ENCODE data around the gene FASN.

Gene FASN

DNA sequence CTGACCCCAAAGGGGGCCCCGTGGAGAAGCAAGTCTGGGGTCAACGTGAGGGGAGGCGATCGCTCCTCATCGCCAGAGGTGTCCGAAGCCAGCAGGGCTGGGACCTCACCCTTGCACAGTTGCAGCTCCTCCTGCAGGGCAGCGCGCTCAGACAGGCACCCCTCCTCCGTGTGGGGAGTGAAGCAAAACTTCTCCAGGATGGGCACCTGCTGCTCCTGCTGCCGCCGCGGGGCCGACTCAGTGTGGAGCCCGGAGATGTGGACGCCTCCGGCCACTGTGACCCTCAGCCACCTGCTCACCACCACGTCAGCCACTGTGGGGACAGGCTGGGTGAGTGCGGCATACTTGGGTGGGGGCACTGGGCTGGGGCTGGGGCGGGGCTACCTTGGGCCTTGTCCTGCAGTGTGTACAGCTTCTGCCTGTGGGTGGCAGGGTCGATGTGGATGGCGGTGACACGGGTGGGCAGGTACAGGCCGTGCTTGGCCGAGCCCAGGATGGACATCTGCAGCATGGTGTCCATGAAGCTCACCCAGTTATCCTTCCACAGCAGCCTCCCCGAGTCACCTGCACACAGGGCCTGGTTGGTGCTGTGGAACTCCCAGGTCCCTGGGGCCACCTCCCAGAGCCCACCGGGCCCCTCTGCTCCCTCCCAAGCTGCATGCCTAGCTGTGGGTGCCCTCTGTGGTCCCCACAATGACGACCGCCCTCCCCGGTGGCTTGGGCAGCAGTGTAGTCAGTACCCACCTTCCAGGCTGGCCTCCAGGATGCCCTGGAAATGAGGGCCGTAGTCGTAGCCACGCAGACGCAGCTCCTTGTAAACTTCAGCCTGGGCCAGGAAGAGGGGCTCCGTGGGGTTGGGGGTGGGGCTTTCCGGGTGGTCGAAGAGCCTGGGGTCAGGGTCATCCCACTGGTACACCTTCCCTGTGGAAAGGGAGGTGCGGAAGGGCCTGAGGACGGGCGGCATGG, 10.8 kb downstream of the FASN start:
- Mint-ChIP-seq H3K4me3 (no peak overlapping the region), H3K9me3 (no peaks in the 10 kb centered on the region), H3K27me3 (no peaks in the 10 kb centered on the region), H3K4me1 (no peaks in the 10 kb centered on the region), H3K36me3 (ENCODE audit: insufficient read depth) (peaks cover 27% of the 10 kb centered on the region), H3K27ac (ENCODE audit: low read depth) (no peak overlapping the region)
- ATAC-seq (replicated peaks; ENCODE audit: extremely low read depth, poor library complexity, severe bottlenecking) = no peak
- DNase-seq (ENCODE audit: low spot score in 2 of 2) = no peak

DNA sequence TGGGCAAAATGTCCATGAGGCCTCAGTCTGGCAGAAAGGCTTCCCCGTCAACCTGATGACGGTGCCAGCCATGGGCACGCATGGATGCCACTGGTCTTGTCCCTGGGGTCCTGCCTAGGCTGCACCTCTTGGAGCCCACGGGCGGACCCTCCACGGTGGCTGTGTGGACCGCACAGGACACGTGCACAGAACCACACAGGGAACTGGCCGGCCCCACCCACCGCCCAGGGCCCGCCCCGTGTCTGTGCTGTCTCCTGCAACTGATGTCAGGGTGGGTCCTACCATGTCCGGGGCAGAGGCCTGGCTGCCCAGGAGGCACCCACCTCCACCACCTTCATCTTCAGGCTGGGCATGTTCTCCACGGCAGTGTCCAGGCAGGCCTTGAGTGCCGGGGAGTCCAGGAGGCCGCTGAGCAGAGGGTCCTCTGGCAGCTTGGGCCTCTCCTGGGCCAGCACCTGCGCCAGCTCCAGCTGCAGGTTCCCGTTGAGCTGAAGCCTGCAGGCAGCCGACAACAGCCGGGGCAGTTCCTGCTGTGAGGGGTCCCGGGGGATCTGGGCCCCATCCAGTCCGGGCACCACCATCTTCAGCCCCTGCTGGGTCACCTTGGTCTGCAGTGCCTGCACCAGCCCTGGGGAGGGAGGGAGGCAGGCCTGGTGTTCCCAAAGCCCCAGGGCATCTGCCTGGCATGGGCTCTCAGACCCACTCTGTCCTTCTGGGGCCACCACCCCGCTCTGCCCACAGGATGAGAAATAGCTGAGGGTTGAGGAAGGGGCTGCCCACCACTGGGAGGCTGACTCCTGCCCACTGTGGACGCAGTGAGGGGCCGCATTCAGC, 11.9 kb downstream of the FASN start:
- H3K4me3 Mint-ChIP-seq = no peak overlapping the region
- ATAC-seq (replicated peaks; ENCODE audit: extremely low read depth, poor library complexity, severe bottlenecking) (no peak), DNase-seq (ENCODE audit: low spot score in 2 of 2) (no peak)
- H3K27ac Mint-ChIP-seq (ENCODE audit: low read depth) = no peak overlapping the region
- H3K4me1 Mint-ChIP-seq = no peaks in the 10 kb centered on the region
- no peaks in the 10 kb centered on the region for H3K27me3 Mint-ChIP-seq
- H3K36me3 Mint-ChIP-seq (ENCODE audit: insufficient read depth) = peaks cover 25% of the 10 kb centered on the region
- no peaks in the 10 kb centered on the region for H3K9me3 Mint-ChIP-seq

DNA sequence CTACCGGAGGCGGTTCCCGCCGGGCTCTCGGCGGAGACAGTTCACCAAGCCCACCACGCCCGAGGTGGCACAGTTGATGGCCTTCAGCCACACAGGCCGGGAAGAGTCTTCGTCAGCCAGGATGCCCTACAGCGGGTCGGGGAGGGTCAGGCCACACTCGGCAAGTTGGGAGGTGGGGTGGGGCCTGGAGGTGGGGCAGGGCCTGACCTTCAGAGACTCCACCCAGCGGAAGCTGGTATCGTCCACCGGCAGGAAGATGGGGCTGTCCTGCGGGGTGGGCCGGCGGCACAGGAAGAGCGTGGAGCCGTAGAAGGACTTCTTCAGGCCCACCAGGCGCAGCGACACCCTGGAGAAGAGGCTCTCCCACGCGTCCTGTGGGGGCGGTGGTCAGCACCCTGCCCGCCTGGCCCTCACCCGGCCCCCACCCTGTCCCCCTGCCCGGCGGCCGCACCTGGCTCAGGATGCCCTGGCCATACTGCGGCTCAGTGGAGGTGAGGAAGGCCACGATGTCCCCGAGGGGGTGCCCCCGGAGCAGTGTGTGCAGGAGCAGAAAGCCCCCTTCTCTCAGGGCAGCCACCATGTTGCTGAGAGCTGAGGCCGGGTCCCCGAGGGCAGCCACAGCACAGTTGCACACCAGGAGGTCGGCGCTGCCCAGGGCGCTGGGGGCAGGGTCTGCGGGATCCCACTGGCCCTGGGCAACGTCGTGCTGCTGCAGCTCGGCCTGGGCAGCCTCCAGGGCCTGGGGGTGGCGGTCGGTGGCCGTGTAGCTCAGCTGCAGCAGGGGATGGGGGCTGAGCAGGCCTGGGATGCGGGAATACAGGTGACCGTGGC, 12.8 kb downstream of the FASN start:
- ATAC-seq (replicated peaks; ENCODE audit: extremely low read depth, poor library complexity, severe bottlenecking) = no peak
- peaks cover 30% of the 10 kb centered on the region for H3K36me3 Mint-ChIP-seq (ENCODE audit: insufficient read depth)

DNA sequence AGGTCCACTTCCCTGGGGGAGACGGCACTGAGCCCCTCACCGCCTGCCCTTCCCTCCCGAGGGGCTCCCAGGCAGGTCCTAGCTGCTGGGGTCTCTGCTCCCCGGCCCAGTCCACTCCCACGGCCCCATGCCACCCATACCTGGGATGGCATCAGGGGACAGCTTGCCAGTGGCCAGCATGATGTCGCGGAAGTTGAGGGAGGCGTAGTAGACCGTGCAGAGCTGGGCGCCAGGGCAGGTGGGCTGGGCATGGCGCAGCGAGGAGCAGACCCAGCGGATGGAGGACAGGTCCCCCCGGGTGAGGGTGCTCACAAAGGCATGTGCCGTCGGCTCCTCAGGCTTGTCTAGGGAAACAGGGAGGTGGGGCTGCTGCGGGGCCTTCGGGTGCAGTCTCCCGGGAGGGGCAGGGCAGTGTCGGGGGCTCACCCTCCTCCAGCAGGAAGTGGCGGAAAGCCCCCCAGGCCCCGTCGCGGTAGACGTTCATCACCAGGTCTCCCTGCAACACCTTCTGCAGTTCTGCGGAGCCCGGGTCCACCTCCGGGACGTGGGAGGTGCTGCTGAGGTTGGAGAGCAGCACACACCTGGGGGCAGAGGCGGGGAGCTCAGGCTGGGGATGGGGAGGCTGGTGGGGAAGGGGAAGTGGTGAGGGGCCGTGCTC, 13.5 kb downstream of the FASN start:
- no peaks in the 10 kb centered on the region for H3K27me3 Mint-ChIP-seq
- H3K4me1 Mint-ChIP-seq = no peaks in the 10 kb centered on the region
- peaks cover 27% of the 10 kb centered on the region for H3K36me3 Mint-ChIP-seq (ENCODE audit: insufficient read depth)
- DNase-seq (ENCODE audit: low spot score in 2 of 2) (no peak), ATAC-seq (replicated peaks; ENCODE audit: extremely low read depth, poor library complexity, severe bottlenecking) (no peak)
- no peak overlapping the region for H3K4me3 Mint-ChIP-seq
- H3K27ac Mint-ChIP-seq (ENCODE audit: low read depth) = no peak overlapping the region
- H3K9me3 Mint-ChIP-seq = no peaks in the 10 kb centered on the region

More for the DNA sequence above, 12.8 kb downstream of the FASN start:
- H3K4me3 Mint-ChIP-seq = no peak overlapping the region
- H3K27me3 Mint-ChIP-seq = no peaks in the 10 kb centered on the region
- no peak for DNase-seq (ENCODE audit: low spot score in 2 of 2)
- H3K27ac Mint-ChIP-seq (ENCODE audit: low read depth) = no peak overlapping the region
- H3K4me1 Mint-ChIP-seq = no peaks in the 10 kb centered on the region
- no peaks in the 10 kb centered on the region for H3K9me3 Mint-ChIP-seq

DNA sequence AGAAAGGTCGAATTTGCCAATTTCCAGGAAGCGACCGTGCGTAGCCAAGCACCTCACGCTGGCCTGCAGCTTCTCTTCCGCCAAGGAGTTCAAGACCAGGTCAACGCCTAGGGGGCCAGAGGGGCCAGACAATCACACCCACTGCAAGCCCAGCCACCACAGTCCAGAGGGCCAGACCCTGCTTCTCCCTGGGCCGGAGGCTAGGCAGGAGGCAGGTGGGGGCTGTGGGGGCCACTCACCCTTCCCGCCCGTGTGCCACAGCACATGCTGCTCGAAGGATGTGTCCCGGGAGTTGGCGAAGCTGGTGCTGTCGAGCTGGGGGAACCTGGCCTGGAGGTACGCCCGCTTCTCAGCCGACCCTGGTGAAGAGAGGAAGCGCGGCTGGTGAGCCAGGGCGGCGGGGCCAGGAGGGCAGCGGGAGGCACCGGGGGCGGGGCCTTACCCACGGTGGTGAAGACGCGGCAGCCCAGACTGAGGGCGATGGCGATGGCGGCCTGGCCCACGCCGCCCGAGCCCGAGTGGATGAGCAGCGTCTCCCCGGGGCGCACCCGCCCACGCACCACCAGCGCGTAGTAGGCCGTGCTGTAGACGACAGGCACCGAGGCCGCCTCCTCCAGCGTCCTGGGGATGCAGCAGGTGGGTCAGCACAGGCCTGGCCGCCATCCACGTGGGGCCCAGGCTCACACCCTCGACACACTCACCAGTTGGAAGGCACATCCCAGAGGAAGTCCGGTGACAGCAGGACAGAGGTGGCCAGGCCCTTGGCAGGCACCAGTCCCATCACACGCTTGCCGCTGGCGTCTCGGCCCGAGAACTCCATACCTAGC, 14.3 kb downstream of the FASN start:
- DNase-seq (ENCODE audit: low spot score in 2 of 2) (no peak), ATAC-seq (replicated peaks; ENCODE audit: extremely low read depth, poor library complexity, severe bottlenecking) (no peak)
- Mint-ChIP-seq H3K4me1 (no peaks in the 10 kb centered on the region), H3K9me3 (no peaks in the 10 kb centered on the region), H3K4me3 (no peak overlapping the region), H3K27me3 (no peaks in the 10 kb centered on the region), H3K36me3 (ENCODE audit: insufficient read depth) (peaks cover 27% of the 10 kb centered on the region), H3K27ac (ENCODE audit: low read depth) (peak overlapping the region; percentile 65)

DNA sequence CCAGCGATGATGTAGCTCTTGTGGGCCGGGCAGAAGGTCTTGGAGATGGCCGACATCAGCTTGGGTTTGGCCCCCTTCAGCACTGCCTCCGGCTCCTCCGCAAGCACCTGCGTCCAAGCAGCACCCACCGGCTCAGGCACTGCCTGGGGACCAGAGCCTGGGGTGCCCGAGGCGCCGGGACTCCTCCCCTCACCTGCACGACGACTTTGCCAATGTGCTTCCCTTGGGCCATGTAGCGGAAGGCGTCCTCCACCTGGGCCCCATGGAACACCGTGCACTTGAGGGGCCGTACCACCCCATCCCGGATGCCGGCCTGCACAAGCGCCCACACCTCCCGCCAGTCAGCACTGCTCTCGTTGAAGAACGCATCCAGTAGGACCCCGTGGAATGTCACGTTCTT, 15.0 kb downstream of the FASN start:
- Mint-ChIP-seq H3K9me3 (no peaks in the 10 kb centered on the region), H3K27ac (ENCODE audit: low read depth) (peak overlapping the region; percentile 65), H3K36me3 (ENCODE audit: insufficient read depth) (peaks cover 27% of the 10 kb centered on the region), H3K27me3 (no peaks in the 10 kb centered on the region), H3K4me1 (no peaks in the 10 kb centered on the region), H3K4me3 (no peak overlapping the region)
- no peak for DNase-seq (ENCODE audit: low spot score in 2 of 2)
- ATAC-seq (replicated peaks; ENCODE audit: extremely low read depth, poor library complexity, severe bottlenecking) = no peak

DNA sequence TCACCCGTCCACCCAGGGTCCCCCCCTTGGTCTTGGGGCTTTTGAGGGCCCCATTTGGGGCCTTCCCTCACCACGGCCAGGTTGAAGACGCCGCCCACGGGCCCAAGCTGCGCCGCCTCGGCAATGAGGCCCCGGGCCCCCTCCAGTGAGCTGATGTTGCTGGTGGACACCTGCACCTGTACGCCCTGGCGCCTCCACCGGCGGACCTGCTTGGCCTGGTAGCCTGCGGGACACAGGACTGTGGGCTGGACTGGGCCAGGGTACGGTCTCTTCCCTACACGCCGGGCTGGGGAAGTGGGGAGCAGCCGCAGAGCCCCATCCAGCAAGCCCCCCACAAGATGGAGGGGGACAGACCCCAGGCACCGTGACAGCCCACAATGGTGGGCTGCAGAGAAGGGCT, 15.6 kb downstream of the FASN start:
- H3K9me3 Mint-ChIP-seq = no peaks in the 10 kb centered on the region
- DNase-seq (ENCODE audit: low spot score in 2 of 2) (no peak), ATAC-seq (replicated peaks; ENCODE audit: extremely low read depth, poor library complexity, severe bottlenecking) (no peak)
- no peak overlapping the region for H3K4me3 Mint-ChIP-seq
- H3K36me3 Mint-ChIP-seq (ENCODE audit: insufficient read depth) = peaks cover 27% of the 10 kb centered on the region
- no peak overlapping the region for H3K27ac Mint-ChIP-seq (ENCODE audit: low read depth)
- no peaks in the 10 kb centered on the region for H3K4me1 Mint-ChIP-seq
- no peaks in the 10 kb centered on the region for H3K27me3 Mint-ChIP-seq

DNA sequence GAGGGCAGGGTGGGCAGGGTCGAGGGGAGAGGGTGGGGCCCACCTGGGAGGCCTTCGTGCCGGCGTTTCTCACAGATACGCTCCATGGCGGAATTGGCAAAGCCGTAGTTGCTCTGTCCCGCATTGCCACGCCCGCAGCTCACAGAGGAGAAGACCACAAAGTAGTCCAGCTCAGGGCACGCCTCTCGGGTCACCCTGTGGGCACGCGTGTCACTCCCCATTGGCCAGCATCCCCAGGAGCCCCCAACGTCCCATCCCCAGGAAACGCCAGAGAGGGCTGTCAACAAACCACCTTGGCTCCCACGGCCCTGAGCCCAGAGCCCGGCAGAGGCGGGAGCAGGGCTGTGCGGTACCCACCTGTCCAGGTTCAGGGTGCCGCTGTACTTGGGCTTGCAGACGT, 16.1 kb downstream of the FASN start:
- H3K36me3 Mint-ChIP-seq (ENCODE audit: insufficient read depth) = peaks cover 27% of the 10 kb centered on the region
- ATAC-seq (replicated peaks; ENCODE audit: extremely low read depth, poor library complexity, severe bottlenecking) (no peak), DNase-seq (ENCODE audit: low spot score in 2 of 2) (no peak)
- no peaks in the 10 kb centered on the region for H3K9me3 Mint-ChIP-seq
- H3K27me3 Mint-ChIP-seq = no peaks in the 10 kb centered on the region
- H3K27ac Mint-ChIP-seq (ENCODE audit: low read depth) = no peak overlapping the region
- H3K4me3 Mint-ChIP-seq = no peak overlapping the region
- no peaks in the 10 kb centered on the region for H3K4me1 Mint-ChIP-seq

DNA sequence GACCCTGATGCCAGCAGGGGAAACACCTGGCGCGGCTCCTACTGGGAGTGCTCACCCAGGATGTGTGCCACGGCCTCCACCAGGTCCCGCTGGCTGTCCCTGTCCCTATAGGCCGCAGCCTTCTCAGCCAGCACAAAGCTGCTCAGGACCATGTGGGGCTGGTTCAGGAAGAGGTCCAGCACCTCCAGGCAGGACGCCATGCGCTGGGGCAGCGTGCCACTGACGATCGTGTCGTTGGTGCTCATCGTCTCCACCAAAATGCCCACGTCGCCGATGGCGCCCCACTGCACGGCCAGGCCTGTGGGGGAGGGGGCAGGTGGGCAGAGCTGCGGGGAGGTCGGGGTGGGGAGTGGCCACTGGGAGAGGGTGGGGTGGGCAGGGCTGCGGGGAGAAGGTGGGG, 16.5 kb downstream of the FASN start:
- peaks cover 25% of the 10 kb centered on the region for H3K36me3 Mint-ChIP-seq (ENCODE audit: insufficient read depth)
- H3K4me1 Mint-ChIP-seq = no peaks in the 10 kb centered on the region
- no peaks in the 10 kb centered on the region for H3K9me3 Mint-ChIP-seq
- H3K4me3 Mint-ChIP-seq = no peak overlapping the region
- ATAC-seq (replicated peaks; ENCODE audit: extremely low read depth, poor library complexity, severe bottlenecking) = no peak
- no peaks in the 10 kb centered on the region for H3K27me3 Mint-ChIP-seq
- no peak for DNase-seq (ENCODE audit: low spot score in 2 of 2)
- H3K27ac Mint-ChIP-seq (ENCODE audit: low read depth) = no peak overlapping the region

DNA sequence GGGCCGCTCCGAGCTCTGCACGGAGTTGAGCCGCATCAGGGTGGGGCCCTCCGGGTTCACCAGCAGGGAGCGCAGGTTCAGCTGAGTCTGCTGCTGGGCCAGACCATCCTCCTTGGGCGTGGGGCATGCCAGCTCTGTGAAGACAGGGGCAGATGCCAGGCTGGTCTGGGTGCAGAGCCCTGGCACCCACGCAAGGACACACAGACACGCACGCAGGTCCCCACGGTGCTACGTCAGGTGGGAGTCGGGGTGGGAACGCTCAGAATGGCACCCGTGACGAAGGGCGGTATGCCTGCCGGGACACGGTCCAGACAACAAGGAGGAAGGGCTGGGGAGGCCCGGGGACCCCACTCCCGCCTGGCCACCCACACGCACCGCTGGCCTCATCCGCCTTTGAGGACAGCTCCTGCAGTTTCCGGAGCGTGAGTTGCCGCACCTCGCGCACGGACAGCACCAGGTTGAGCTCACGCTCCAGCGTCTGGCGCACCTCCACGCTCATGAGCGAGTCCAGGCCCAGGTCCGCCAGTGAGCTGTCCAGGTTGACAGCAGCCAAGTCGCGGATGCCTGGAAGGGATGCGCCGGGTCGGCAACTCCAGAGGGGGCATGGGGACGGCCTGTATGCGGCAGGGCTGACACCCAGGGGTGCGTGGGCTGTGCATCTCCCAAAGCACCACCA, 17.1 kb downstream of the FASN start:
- DNase-seq (ENCODE audit: low spot score in 2 of 2) (no peak), ATAC-seq (replicated peaks; ENCODE audit: extremely low read depth, poor library complexity, severe bottlenecking) (no peak)
- H3K27ac Mint-ChIP-seq (ENCODE audit: low read depth) = no peak overlapping the region
- no peaks in the 10 kb centered on the region for H3K9me3 Mint-ChIP-seq
- H3K4me3 Mint-ChIP-seq = no peak overlapping the region
- no peaks in the 10 kb centered on the region for H3K27me3 Mint-ChIP-seq
- peaks cover 28% of the 10 kb centered on the region for H3K36me3 Mint-ChIP-seq (ENCODE audit: insufficient read depth)
- H3K4me1 Mint-ChIP-seq = no peaks in the 10 kb centered on the region

Measured in central memory CD8-positive, alpha-beta T cell (primary cell).